SK-N-SH treated with all-trans-retinoic acid at 6 μM for 48 hours (cell line): ENCODE data around the gene SPTSSB.

Experiments
- ATAC-seq: fragments of 200-7000 bp; cut with Tn5 transposase; 3 replicates; pipeline ENCODE4 v1.9.1; 2020; ENCODE audit warnings: mild to moderate bottlenecking, moderate library complexity
- ARNTL ChIP-seq: fragments of 450-650 bp; formaldehyde crosslinking; IDR thresholded peaks from 2 replicates; pipeline ENCODE4 v1.5.0; 2020; ENCODE audit warnings: low read depth, mild to moderate bottlenecking, moderate library complexity, borderline replicate concordance
- CREB5 ChIP-seq: fragments of 250-450 bp; sonication (Bioruptor Pico); IDR thresholded peaks from 2 replicates; pipeline ENCODE4 v1.5.1; 2020; ENCODE audit warnings: low read depth, mild to moderate bottlenecking, moderate library complexity
- CSDC2 ChIP-seq: fragments of 250-450 bp; sonication (Bioruptor Pico); IDR thresholded peaks from 2 replicates; pipeline ENCODE4 v1.5.0; 2020; ENCODE audit warnings: mild to moderate bottlenecking, moderate library complexity
- CSRNP3 ChIP-seq: fragments of 250-450 bp; sonication (Bioruptor Pico); IDR thresholded peaks from 2 replicates; pipeline ENCODE4 v1.5.1; 2021; ENCODE audit warnings: mild to moderate bottlenecking, moderate library complexity
- ESRRG ChIP-seq: fragments of 250-450 bp; sonication (Bioruptor Pico); IDR thresholded peaks from 2 replicates; pipeline ENCODE4 v1.6.1; 2021; ENCODE audit warnings: mild to moderate bottlenecking
- GLIS3 ChIP-seq: fragments of 250-450 bp; sonication (Bioruptor Pico); IDR thresholded peaks from 2 replicates; pipeline ENCODE4 v1.5.0; 2020; ENCODE audit warnings: mild to moderate bottlenecking, moderate library complexity
- ISL1 ChIP-seq: fragments of 250-450 bp; sonication (Bioruptor Pico); IDR thresholded peaks from 2 replicates; pipeline ENCODE4 v2.1.2; 2022; ENCODE audit warnings: mild to moderate bottlenecking, moderate library complexity
- OSR1 ChIP-seq: fragments of 250-450 bp; sonication (Bioruptor Pico); IDR thresholded peaks from 2 replicates; pipeline ENCODE4 v1.8.0; 2022; ENCODE audit warnings: moderate library complexity, mild to moderate bottlenecking, inconsistent platforms
- PATZ1 ChIP-seq: fragments of 250-450 bp; sonication (Bioruptor Pico); IDR thresholded peaks from 2 replicates; pipeline ENCODE4 v1.8.0; 2020; ENCODE audit warnings: mild to moderate bottlenecking, moderate library complexity, borderline replicate concordance
- POU6F1 ChIP-seq: fragments of 250-450 bp; sonication (Bioruptor Pico); IDR thresholded peaks from 2 replicates; pipeline ENCODE4 v1.8.0; 2021; ENCODE audit warnings: low read depth, mild to moderate bottlenecking, moderate library complexity, borderline replicate concordance
- PPARA ChIP-seq: fragments of 250-450 bp; sonication (Bioruptor Pico); IDR thresholded peaks from 2 replicates; pipeline ENCODE4 v1.5.0; 2020; ENCODE audit warnings: mild to moderate bottlenecking, borderline replicate concordance
- RARB ChIP-seq: fragments of 250-450 bp; sonication (Bioruptor Pico); IDR thresholded peaks from 2 replicates; pipeline ENCODE4 v1.8.0; 2021; ENCODE audit warnings: mild to moderate bottlenecking, moderate library complexity
- SNAI2 ChIP-seq: fragments of 250-450 bp; sonication (Bioruptor Pico); IDR thresholded peaks from 2 replicates; pipeline ENCODE4 v1.5.0; 2020; ENCODE audit warnings: mild to moderate bottlenecking, moderate library complexity
- TCF4 ChIP-seq: fragments of 250-450 bp; sonication (Bioruptor Pico); IDR thresholded peaks from 2 replicates; pipeline ENCODE4 v1.8.0; 2021; ENCODE audit warnings: mild to moderate bottlenecking, moderate library complexity, borderline replicate concordance
- TOX ChIP-seq: fragments of 250-450 bp; sonication (Bioruptor Pico); IDR thresholded peaks from 2 replicates; pipeline ENCODE4 v1.8.0; 2021; ENCODE audit warnings: mild to moderate bottlenecking, moderate library complexity, borderline replicate concordance
- TSHZ2 ChIP-seq: fragments of 250-450 bp; sonication (Bioruptor Pico); IDR thresholded peaks from 2 replicates; pipeline ENCODE4 v1.5.0; 2020; ENCODE audit warnings: mild to moderate bottlenecking, moderate library complexity
- ZC3H10 ChIP-seq: fragments of 250-450 bp; sonication (Bioruptor Pico); IDR thresholded peaks from 2 replicates; pipeline ENCODE4 v1.5.1; 2021; ENCODE audit warnings: mild to moderate bottlenecking, moderate library complexity
- ZFP3 ChIP-seq: fragments of 250-450 bp; sonication (Bioruptor Pico); IDR thresholded peaks from 2 replicates; pipeline ENCODE4 v1.5.0; 2020; ENCODE audit warnings: mild to moderate bottlenecking, moderate library complexity
- ZFP30 ChIP-seq: fragments of 450-650 bp; formaldehyde crosslinking; IDR thresholded peaks from 2 replicates; pipeline ENCODE4 v1.5.0; 2022; ENCODE audit warnings: mild to moderate bottlenecking, moderate library complexity
- ZNF565 ChIP-seq: fragments of 450-650 bp; formaldehyde crosslinking; conservative IDR thresholded peaks from 2 replicates; pipeline ENCODE4 v1.5.0; 2020; ENCODE audit warnings: low read depth, mild to moderate bottlenecking, moderate library complexity
- ZNF70 ChIP-seq: fragments of 450-650 bp; formaldehyde crosslinking; IDR thresholded peaks from 2 replicates; pipeline ENCODE4 v1.5.0; 2020; ENCODE audit warnings: mild to moderate bottlenecking, moderate library complexity
- ZNF8 ChIP-seq: fragments of 450-650 bp; formaldehyde crosslinking; IDR thresholded peaks from 2 replicates; pipeline ENCODE4 v1.5.0; 2020; ENCODE audit warnings: mild to moderate bottlenecking, moderate library complexity

SPTSSB gene

GRCh38 chr3:161333696-161334095 lies 37.6 kb downstream of the SPTSSB start:
- ATAC-seq: no peak
- TF ChIP-seq TOX (CRISPR knock-in tag) (no peak), TCF4 (CRISPR knock-in tag) (no peak), CSDC2 (CRISPR knock-in tag) (no peak), PPARA (no peak), RARB (no peak), POU6F1 (CRISPR knock-in tag) (no peak), ESRRG (no peak), ZFP3 (no peak), OSR1 (CRISPR knock-in tag) (no peak), TSHZ2 (CRISPR knock-in tag) (no peak), ISL1 (CRISPR knock-in tag) (no peak), GLIS3 (CRISPR knock-in tag) (no peak)

- ATAC-seq: no peak
- no peak for TF ChIP-seq ISL1 (CRISPR knock-in tag)
- no peak for TF ChIP-seq ARNTL (CRISPR knock-in tag)
- no peak for TF ChIP-seq PATZ1 (CRISPR knock-in tag)
- TF ChIP-seq ZFP30 (CRISPR knock-in tag): no peak
- TF ChIP-seq CREB5: no peak
- no peak for TF ChIP-seq TSHZ2 (CRISPR knock-in tag)
- no peak for TF ChIP-seq ZNF8 (CRISPR knock-in tag)
- TF ChIP-seq CSRNP3: no peak
- TF ChIP-seq RARB: no peak
- no peak for TF ChIP-seq OSR1 (CRISPR knock-in tag)
- TF ChIP-seq SNAI2 (CRISPR knock-in tag): no peak
- no peak for TF ChIP-seq TOX (CRISPR knock-in tag)
- no peak for TF ChIP-seq GLIS3 (CRISPR knock-in tag)
- TF ChIP-seq ZC3H10 (CRISPR knock-in tag): no peak
- no peak for TF ChIP-seq TCF4 (CRISPR knock-in tag)
- no peak for TF ChIP-seq ZNF70 (CRISPR knock-in tag)
- no peak for TF ChIP-seq ZFP3
- no peak for TF ChIP-seq ZNF565 (CRISPR knock-in tag)
- TF ChIP-seq ESRRG: no peak
- TF ChIP-seq, all 23 proteins: peak for 0
These were observed 38.5 kb downstream of the SPTSSB start for GRCh38 chr3:161332792-161333191.
